ENCODE measurements around the gene IL2RA.
"Not testable (repeated sequence)": the region's sequence is repeated elsewhere in the genome, so short reads cannot be mapped to it uniquely, and the experiment has no call there.

The IL2RA gene

GRCh38 chr10:6056411-6057135 is 5.6 kb downstream of the IL2RA start:
- DNase-seq (ENCODE audit: low spot score), result no peak

- DNase-seq (ENCODE audit: low spot score), result no peak
Measured at GRCh38 chr10:6055929-6056328, 6.2 kb downstream of the IL2RA start.

- DNase-seq (ENCODE audit: low spot score), result no peak
Measured at GRCh38 chr10:6054884-6055283, 7.3 kb downstream of the IL2RA start.

- no peak for DNase-seq (ENCODE audit: low spot score)
Measured at GRCh38 chr10:6053816-6054631, 8.1 kb downstream of the IL2RA start.

- DNase-seq (ENCODE audit: low spot score), result no peak
Measured at GRCh38 chr10:6053303-6053702, 8.9 kb downstream of the IL2RA start.

- no peak for DNase-seq (ENCODE audit: low spot score)
Measured at GRCh38 chr10:6052247-6053221, 9.6 kb downstream of the IL2RA start.

- DNase-seq (ENCODE audit: low spot score), result no peak
Measured at GRCh38 chr10:6050801-6051445, 11.2 kb downstream of the IL2RA start.

GRCh38 chr10:6049031-6049400 is 13.2 kb downstream of the IL2RA start:
- no peak for DNase-seq (ENCODE audit: low spot score)

- DNase-seq (ENCODE audit: low spot score), result no peak
Measured at GRCh38 chr10:6048281-6049030, 13.7 kb downstream of the IL2RA start.

- no peak for DNase-seq (ENCODE audit: low spot score)
Measured at GRCh38 chr10:6047847-6048246, 14.3 kb downstream of the IL2RA start.

- no peak for DNase-seq (ENCODE audit: low spot score)
Measured at GRCh38 chr10:6046773-6047611, 15.2 kb downstream of the IL2RA start.

GRCh38 chr10:6045878-6046772 is 16.0 kb downstream of the IL2RA start:
- no peak for DNase-seq (ENCODE audit: low spot score)

GRCh38 chr10:6045314-6045848 is 16.8 kb downstream of the IL2RA start:
- no peak for DNase-seq (ENCODE audit: low spot score)

- DNase-seq (ENCODE audit: low spot score), result no peak
Measured at GRCh38 chr10:6044751-6045313, 17.3 kb downstream of the IL2RA start.

GRCh38 chr10:6044060-6044459 is 18.1 kb downstream of the IL2RA start:
- no peak for DNase-seq (ENCODE audit: low spot score)

GRCh38 chr10:6043377-6043776 is 18.8 kb downstream of the IL2RA start:
- DNase-seq (ENCODE audit: low spot score), result not testable (repeated sequence)

- DNase-seq (ENCODE audit: low spot score), result no peak
Measured at GRCh38 chr10:6040205-6040604, 22.0 kb downstream of the IL2RA start.

- no peak for DNase-seq (ENCODE audit: low spot score)
Measured at GRCh38 chr10:6039711-6040110, 22.5 kb downstream of the IL2RA start.
